ENCODE results near the gene SNRPD1.

The SNRPD1 gene

GRCh38 chr18:21597620-21598019 is 14.5 kb upstream of the SNRPD1 start:
- Histone ChIP-seq H3K4me3 (ENCODE audit: low read depth in 1 of 2, low read length in 1 of 2) (no peak overlapping the region), H3K27me3 (no peaks in the 10 kb centered on the region), H3K9me3 (no peaks in the 10 kb centered on the region), H3K4me1 (ENCODE audit: control insufficient read depth in 1 of 2, insufficient read depth in 1 of 2, low read depth in 1 of 2, low read length in 1 of 2) (peaks cover 32 to 40% of the 10 kb centered on the region in 2 experiments), H3K36me3 (no peaks in the 10 kb centered on the region), H3K27ac (no peak overlapping the region)
- TF ChIP-seq CTCF (IDR thresholded peaks at IDR 0.05), result no peak

DNA sequence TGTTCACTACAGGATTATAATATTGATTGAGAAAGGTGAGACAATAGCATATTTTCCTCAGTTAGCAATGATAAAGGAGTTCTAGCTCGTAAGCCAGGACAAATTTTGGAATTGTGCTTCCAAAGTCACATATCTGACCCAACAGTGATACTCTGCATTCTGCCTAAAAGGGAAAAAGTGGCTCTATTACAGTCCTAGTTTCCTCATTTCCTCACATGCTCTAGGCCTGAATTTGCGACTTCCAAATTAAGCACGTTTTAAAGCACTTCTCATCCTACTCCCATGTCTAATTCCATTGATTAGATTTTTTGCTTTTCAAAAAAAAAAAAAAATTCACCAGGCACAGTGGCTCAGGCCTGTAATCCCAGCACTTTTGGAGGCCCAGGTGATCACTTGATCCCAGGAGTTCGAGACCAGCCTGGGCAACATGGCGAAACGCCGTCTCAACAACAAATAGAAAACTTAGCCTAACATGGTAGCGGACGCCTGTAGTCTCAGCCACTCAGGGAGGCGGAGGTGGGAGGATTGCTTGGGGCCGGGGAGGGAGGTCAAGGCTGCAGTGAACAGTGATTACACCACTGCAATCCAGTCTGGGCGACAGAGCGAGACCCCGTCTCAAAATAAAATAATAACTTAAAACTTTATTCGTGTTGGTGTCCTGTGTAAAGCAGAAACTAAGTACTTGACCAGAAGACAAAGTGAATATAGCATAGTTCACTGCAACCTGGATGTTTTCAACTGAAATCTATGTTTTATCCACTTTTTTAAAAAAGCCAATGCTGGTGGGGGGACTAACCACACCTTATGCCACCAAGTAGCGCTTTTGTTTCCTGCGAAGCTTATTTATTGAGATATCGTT is 13.2 kb upstream of the SNRPD1 start:
- H3K9me3 ChIP-seq, result no peaks in the 10 kb centered on the region
- TF ChIP-seq CTCF (IDR thresholded peaks at IDR 0.05), result no peak

GRCh38 chr18:21599585-21600525 is 12.3 kb upstream of the SNRPD1 start:
- H3K4me3 ChIP-seq (ENCODE audit: low read depth in 1 of 2, low read length in 1 of 2), result peak overlapping the region; percentile 87 to 88
- H3K9me3 ChIP-seq, result no peaks in the 10 kb centered on the region
- TF ChIP-seq CTCF (IDR thresholded peaks at IDR 0.05), result no peak
- no peaks in the 10 kb centered on the region for H3K36me3 ChIP-seq
- no peaks in the 10 kb centered on the region for H3K27me3 ChIP-seq
- peak overlapping the region; percentile 95 for H3K27ac ChIP-seq
- H3K4me1 ChIP-seq (ENCODE audit: control insufficient read depth in 1 of 2, insufficient read depth in 1 of 2, low read depth in 1 of 2, low read length in 1 of 2), result peaks cover 32 to 43% of the 10 kb centered on the region in 2 experiments

More for the DNA sequence above, 13.2 kb upstream of the SNRPD1 start:
- H3K4me3 ChIP-seq (ENCODE audit: low read depth in 1 of 2, low read length in 1 of 2), result peak overlapping the region; percentile 87 to 88
- H3K4me1 ChIP-seq (ENCODE audit: control insufficient read depth in 1 of 2, insufficient read depth in 1 of 2, low read depth in 1 of 2, low read length in 1 of 2), result peaks cover 32 to 43% of the 10 kb centered on the region in 2 experiments
- H3K27me3 ChIP-seq, result no peaks in the 10 kb centered on the region
- H3K36me3 ChIP-seq, result no peaks in the 10 kb centered on the region
- H3K27ac ChIP-seq, result peak overlapping the region; percentile 95

GRCh38 chr18:21600526-21601410 is 11.3 kb upstream of the SNRPD1 start, which contains the start of gene ESCO1:
TSS of gene ESCO1 (minus strand) at chr18:21600704. CDS start at chr18:21574843, 25,861 bp downstream.
- no peaks in the 10 kb centered on the region for H3K9me3 ChIP-seq
- peak within 1 kb of the TSS; percentile 95 for H3K27ac ChIP-seq
- H3K4me3 ChIP-seq (ENCODE audit: low read depth in 1 of 2, low read length in 1 of 2), result peak within 1 kb of the TSS; percentile 87 to 88
- peaks cover 32 to 43% of the 10 kb centered on the region in 2 experiments for H3K4me1 ChIP-seq (ENCODE audit: control insufficient read depth in 1 of 2, insufficient read depth in 1 of 2, low read depth in 1 of 2, low read length in 1 of 2)
- peak; percentile 87 for TF ChIP-seq CTCF (IDR thresholded peaks at IDR 0.05)
- H3K36me3 ChIP-seq, result no peaks in the 10 kb centered on the region
- no peaks in the 10 kb centered on the region for H3K27me3 ChIP-seq

- Histone ChIP-seq H3K27ac (peak overlapping the region; percentile 95), H3K36me3 (no peaks in the 10 kb centered on the region), H3K4me1 (ENCODE audit: control insufficient read depth in 1 of 2, insufficient read depth in 1 of 2, low read depth in 1 of 2, low read length in 1 of 2) (peaks cover 32 to 43% of the 10 kb centered on the region in 2 experiments), H3K27me3 (no peaks in the 10 kb centered on the region), H3K9me3 (no peaks in the 10 kb centered on the region), H3K4me3 (ENCODE audit: low read depth in 1 of 2, low read length in 1 of 2) (peak overlapping the region; percentile 19 to 88)
- TF ChIP-seq CTCF (IDR thresholded peaks at IDR 0.05), result no peak
Measured at GRCh38 chr18:21602299-21602587, 9.9 kb upstream of the SNRPD1 start.
